Right atrium auricular region (tissue), 2 donors: ENCODE measurements around the gene LTBP2. TPM values are rescaled to one million over a fixed set of nuclear protein-coding genes. Genes with fewer than 3 reads are reported as not detected.

ENCODE experiments used
- DNase-seq: peaks from one replicate; pipeline ENCODE4 v3.0.0-alpha.2; 2019; ENCODE audit warnings: low spot score
- H3K27ac ChIP-seq, 2 donors: fragments of 200-600 bp; sonication (generic); 1 replicate in 1 of 2; 2 replicates in 1 of 2; pipeline ENCODE4 v1.5.1; 2016 to 2019
- H3K27me3 ChIP-seq, 2 donors: fragments of 200-600 bp; sonication (generic); one replicate each; pipeline versions ENCODE4 v1.5.1 to v1.6.0; 2017 to 2019
- H3K36me3 ChIP-seq: fragments of 200-600 bp; sonication (generic); one replicate; pipeline ENCODE4 v1.5.1; 2016
- H3K4me1 ChIP-seq, 2 donors: fragments of 200-600 bp; sonication (generic); one replicate each; pipeline versions ENCODE4 v1.5.1 to v1.6.0; 2017 to 2019
- H3K4me3 ChIP-seq, 2 donors: fragments of 200-600 bp; sonication (generic); 1 replicate in 1 of 2; 2 replicates in 1 of 2; pipeline ENCODE4 v1.5.1; 2017 to 2019; ENCODE audit warnings: mild to moderate bottlenecking in 1 of 2, moderate library complexity in 1 of 2
- H3K9me3 ChIP-seq, 2 donors: fragments of 200-600 bp; sonication (generic); one replicate each; pipeline ENCODE4 v1.5.1; 2019
- total RNA-seq, 2 donors: library from RNA; depleted of rRNA; stranded (reverse); fragments of >200 nt; gene quantifications; one replicate each; pipeline ENCODE4 v1.1.0, GENCODE V29; 2016
- TF ChIP-seq, protein P1 (sequence below), 2 donors: fragments of 200-600 bp; sonication (generic); IDR thresholded peaks; one replicate each; pipeline ENCODE4 v1.5.1; 2019; ENCODE audit warnings: antibody characterized with exemption in 2 of 2

The LTBP2 gene
- total RNA-seq, 2 donors from 2014 or later, result 32.1 to 102 TPM

- Histone ChIP-seq H3K27ac (peak overlapping the region; percentile 56 to 80), H3K27me3 (no peaks in the 10 kb centered on the region), H3K36me3 (no peaks in the 10 kb centered on the region), H3K4me1 (peaks cover 0 to 50% of the 10 kb centered on the region in 2 donors), H3K9me3 (no peaks in the 10 kb centered on the region), H3K4me3 (no peak overlapping the region)
- no peak for DNase-seq
- TF ChIP-seq, protein P1, sequence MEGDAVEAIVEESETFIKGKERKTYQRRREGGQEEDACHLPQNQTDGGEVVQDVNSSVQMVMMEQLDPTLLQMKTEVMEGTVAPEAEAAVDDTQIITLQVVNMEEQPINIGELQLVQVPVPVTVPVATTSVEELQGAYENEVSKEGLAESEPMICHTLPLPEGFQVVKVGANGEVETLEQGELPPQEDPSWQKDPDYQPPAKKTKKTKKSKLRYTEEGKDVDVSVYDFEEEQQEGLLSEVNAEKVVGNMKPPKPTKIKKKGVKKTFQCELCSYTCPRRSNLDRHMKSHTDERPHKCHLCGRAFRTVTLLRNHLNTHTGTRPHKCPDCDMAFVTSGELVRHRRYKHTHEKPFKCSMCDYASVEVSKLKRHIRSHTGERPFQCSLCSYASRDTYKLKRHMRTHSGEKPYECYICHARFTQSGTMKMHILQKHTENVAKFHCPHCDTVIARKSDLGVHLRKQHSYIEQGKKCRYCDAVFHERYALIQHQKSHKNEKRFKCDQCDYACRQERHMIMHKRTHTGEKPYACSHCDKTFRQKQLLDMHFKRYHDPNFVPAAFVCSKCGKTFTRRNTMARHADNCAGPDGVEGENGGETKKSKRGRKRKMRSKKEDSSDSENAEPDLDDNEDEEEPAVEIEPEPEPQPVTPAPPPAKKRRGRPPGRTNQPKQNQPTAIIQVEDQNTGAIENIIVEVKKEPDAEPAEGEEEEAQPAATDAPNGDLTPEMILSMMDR (IDR thresholded peaks at IDR 0.05), result no peak
These were observed 8.9 kb upstream of the LTBP2 start for GRCh38 chr14:74620923-74621322.

DNA sequence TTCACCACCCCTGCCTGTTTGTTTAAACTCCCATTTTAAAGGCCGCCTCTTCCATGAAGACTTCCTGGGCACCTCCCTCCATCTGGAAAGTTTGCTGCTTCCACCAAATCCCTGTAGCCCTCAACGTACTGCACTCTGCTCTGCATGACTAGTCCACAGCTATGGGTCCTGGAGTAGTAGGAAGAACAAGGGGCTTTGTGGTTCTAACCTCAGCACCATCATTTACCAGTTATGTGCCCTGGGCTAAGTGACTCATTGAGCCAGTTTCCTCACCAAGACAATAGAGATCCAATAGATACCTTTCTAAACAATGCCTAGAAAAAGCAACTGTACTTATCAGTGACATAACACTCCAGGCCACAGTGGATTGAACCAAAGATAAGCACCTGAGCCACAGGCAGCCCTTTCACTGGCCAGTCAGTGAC lies 8.5 kb upstream of the LTBP2 start:
- TF ChIP-seq, protein P1 (IDR thresholded peaks at IDR 0.05), result no peak
- Histone ChIP-seq H3K27me3 (no peaks in the 10 kb centered on the region), H3K4me1 (peaks cover 0 to 50% of the 10 kb centered on the region in 2 donors), H3K9me3 (no peaks in the 10 kb centered on the region), H3K27ac (peak overlapping the region; percentile 56 to 80), H3K36me3 (no peaks in the 10 kb centered on the region), H3K4me3 (no peak overlapping the region)
- no peak for DNase-seq

DNA sequence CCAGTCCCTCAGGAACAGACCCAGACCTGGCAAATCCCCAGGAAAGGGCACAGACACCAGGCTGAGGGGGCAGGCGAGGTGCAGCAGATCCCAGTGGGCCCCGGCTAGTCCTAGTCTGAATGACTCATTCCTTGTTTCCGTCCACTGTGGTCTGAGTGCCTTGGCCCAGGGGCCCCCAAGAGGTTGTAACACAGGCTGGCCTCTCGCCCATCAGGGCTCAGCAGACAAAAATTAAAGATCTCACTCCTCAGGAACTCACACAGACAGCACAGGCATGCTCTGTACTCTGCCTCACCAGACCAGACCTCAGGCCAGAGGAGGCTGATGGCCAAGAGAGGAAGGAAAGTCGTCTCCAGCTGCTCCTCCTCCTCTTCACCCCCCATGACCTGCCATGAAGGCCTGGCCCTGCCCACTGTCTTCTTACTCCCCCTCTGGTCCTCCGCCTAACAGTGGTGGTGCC lies 7.7 kb upstream of the LTBP2 start:
- DNase-seq, result peak; percentile 94
- Histone ChIP-seq H3K4me3 (no peak overlapping the region), H3K9me3 (no peaks in the 10 kb centered on the region), H3K27me3 (no peaks in the 10 kb centered on the region), H3K27ac (peak overlapping the region; percentile 56 to 80), H3K4me1 (peaks cover 0 to 50% of the 10 kb centered on the region in 2 donors), H3K36me3 (no peaks in the 10 kb centered on the region)
- TF ChIP-seq, protein P1 (IDR thresholded peaks at IDR 0.05), result no peak

DNA sequence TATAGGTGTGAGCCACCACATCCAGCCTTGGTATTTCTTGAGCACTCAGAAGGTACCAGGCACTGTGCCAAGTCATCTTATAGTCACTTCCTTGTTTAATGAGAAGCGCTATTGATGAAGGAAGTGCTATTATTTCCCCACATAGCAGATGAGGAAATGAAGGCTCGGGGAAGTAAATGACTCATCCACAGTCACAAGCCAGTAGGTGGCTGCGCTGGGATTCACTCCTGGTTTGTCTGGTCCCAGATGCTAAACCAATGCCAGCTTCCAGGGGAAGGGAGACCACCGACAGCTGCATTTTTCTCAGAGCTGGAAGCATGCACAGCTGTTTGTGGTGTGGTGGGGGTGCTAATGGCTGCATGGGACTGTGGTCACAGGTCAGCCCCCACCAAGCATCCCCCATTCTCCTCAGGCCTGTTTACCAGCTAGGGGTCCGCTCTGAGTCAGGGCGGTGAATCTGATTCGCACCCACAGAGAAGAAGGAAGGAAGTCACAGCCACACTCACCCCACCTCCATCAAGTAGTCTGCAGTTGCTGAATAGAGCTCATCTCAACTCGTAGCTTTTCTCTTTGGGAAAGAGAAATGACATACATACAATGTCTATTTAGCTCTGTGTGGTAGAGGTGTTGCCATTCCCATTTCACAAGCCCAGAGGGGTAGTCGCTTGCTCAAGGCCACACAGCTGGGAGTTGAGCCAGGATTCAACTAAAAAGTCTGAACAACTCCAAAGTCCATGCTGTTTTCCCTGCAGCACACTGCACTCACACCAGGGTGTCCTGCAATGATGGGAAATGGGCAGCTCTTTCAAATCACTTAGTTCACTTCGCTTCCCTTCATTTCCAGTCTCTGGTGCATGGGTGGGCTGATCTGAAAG lies 6.3 kb upstream of the LTBP2 start:
- no peaks in the 10 kb centered on the region for H3K27me3 ChIP-seq
- no peak overlapping the region for H3K4me3 ChIP-seq
- peaks cover 0 to 50% of the 10 kb centered on the region in 2 donors for H3K4me1 ChIP-seq
- no peaks in the 10 kb centered on the region for H3K9me3 ChIP-seq
- H3K27ac ChIP-seq, result peak overlapping the region; percentile 56 to 80
- DNase-seq, result no peak
- no peaks in the 10 kb centered on the region for H3K36me3 ChIP-seq
- TF ChIP-seq, protein P1 (IDR thresholded peaks at IDR 0.05), result no peak

GRCh38 chr14:74616996-74617700 lies 5.1 kb upstream of the LTBP2 start:
- H3K27ac ChIP-seq, result peak overlapping the region; percentile 66 to 80
- H3K4me3 ChIP-seq, result no peak overlapping the region
- no peaks in the 10 kb centered on the region for H3K27me3 ChIP-seq
- H3K4me1 ChIP-seq, result peaks cover 0 to 57% of the 10 kb centered on the region in 2 donors
- no peaks in the 10 kb centered on the region for H3K9me3 ChIP-seq
- no peak for DNase-seq
- TF ChIP-seq, protein P1 (IDR thresholded peaks at IDR 0.05), result no peak
- no peaks in the 10 kb centered on the region for H3K36me3 ChIP-seq
